K562 (cell line): ENCODE results near the gene NPR2.

Experiments used
- E2F4 ChIP-seq: sonication (generic); formaldehyde crosslinking; IDR thresholded peaks from 2 replicates; pipeline ENCODE4 v1.8.0; 2022; ENCODE audit warnings: mild to moderate bottlenecking, low read depth, missing genetic modification reagents
- EZH2 ChIP-seq: IDR thresholded peaks from 2 replicates; pipeline ENCODE4 v1.6.1; 2012; ENCODE audit warnings: low read depth, mild to moderate bottlenecking, inconsistent platforms, low read length, borderline replicate concordance
- HDAC6 ChIP-seq: IDR thresholded peaks from 2 replicates; pipeline ENCODE4 v1.6.1; 2012; ENCODE audit warnings: low read depth, mild to moderate bottlenecking, control low read depth, inconsistent platforms, low read length, moderate library complexity
- KLF10 ChIP-seq: fragments of 250-450 bp; sonication (Bioruptor Pico); IDR thresholded peaks from 2 replicates; pipeline ENCODE4 v1.6.1; 2021; ENCODE audit warnings: matching md5 sums
- PHF8 ChIP-seq: fragments of 200-600 bp; sonication (generic); IDR thresholded peaks from 2 replicates; pipeline ENCODE4 v1.6.1; 2012; ENCODE audit warnings: mixed run types, mild to moderate bottlenecking, inconsistent platforms, low read length, moderate library complexity, borderline replicate concordance
- POLR2A ChIP-seq: fragments of 450-650 bp; conservative IDR thresholded peaks from 2 replicates; pipeline ENCODE4 v1.6.1; 2016
- PRDM10 ChIP-seq: fragments of 450-650 bp; IDR thresholded peaks from 2 replicates; pipeline ENCODE4 v1.6.1; 2018; ENCODE audit not compliant: partially characterized antibody
- TEAD4 ChIP-seq, 2 experiments: sonication (generic) in 1 of 2; formaldehyde crosslinking in 1 of 2; IDR thresholded peaks; 2 replicates each; pipeline versions ENCODE4 v1.6.1 to v1.8.0; 2012 to 2022; ENCODE audit warnings: borderline replicate concordance in 1 of 2, inconsistent platforms in 1 of 2, low read length in 1 of 2, mild to moderate bottlenecking in 1 of 2, missing genetic modification reagents in 1 of 2
- WHSC1 ChIP-seq: IDR thresholded peaks from one replicate; pipeline ENCODE4 v1.6.1; 2012; ENCODE audit warnings: low read length, control low read depth, inconsistent platforms
- ZBTB26 ChIP-seq: fragments of 450-650 bp; formaldehyde crosslinking; IDR thresholded peaks from 2 replicates; pipeline ENCODE4 v1.4.0; 2022; ENCODE audit warnings: missing genetic modification characterization

- TF ChIP-seq WHSC1 = no peak
- TF ChIP-seq KLF10 (CRISPR knock-in tag) = no peak
- TF ChIP-seq ZBTB26 (CRISPR knock-in tag) = no peak
- TF ChIP-seq E2F4 = no peak
- no peak for TF ChIP-seq POLR2A
- no peak; the same call in 1 of the 2 replicates for TF ChIP-seq PHF8
- no peak for TF ChIP-seq HDAC6
- TF ChIP-seq PRDM10 = no peak
- no peak for TF ChIP-seq EZH2
- no peak for TF ChIP-seq TEAD4 (IDR thresholded peaks at IDR 0.05; ENCODE audit: low read length)
- no peak for TF ChIP-seq TEAD4 (CRISPR knock-in tag; IDR thresholded peaks at IDR 0.05; ENCODE audit: borderline replicate concordance)
These were observed 20.7 kb downstream of the NPR2 start, which contains the start of gene SPAG8 for GRCh38 chr9:35812025-35812602.
